H1 (cell line): ENCODE measurements around the gene AKR1B1. TPM values are rescaled to one million over a fixed set of nuclear protein-coding genes. Genes with fewer than 3 reads are reported as not detected.

ENCODE experiments used
- CTCF ChIA-PET: fragments of 300-600 bp; sonication (Branson Sonifier 250); formaldehyde crosslinking; loops from one replicate; lab custom pipeline; 2021; ENCODE audit not compliant: partially characterized antibody; lab: Charles Lee
- POLR2A ChIA-PET: fragments of 300-600 bp; sonication (Branson Sonifier 250); formaldehyde crosslinking; loops from one replicate; lab custom pipeline; 2021; ENCODE audit warnings: inconsistent platforms; ENCODE audit not compliant: partially characterized antibody; lab: Charles Lee
- DNase-seq, 2 experiments: peaks; one replicate each; pipeline versions ENCODE4 v3.0.0 to v3.0.0-alpha.2; 2010 to 2022; ENCODE audit warnings: low spot score in 2 of 2, low read depth in 1 of 2, mixed read lengths in 1 of 2
- FAIRE-seq: peaks from 2 replicates; lab custom pipeline; 2011; peaks lifted over from hg19 to GRCh38; lab: Jason Lieb, UNC
- H2AFZ ChIP-seq: 2 replicates; pipeline ENCODE4 v1.8.1; 2012; ENCODE audit warnings: low read length, inconsistent platforms
- H2AK5ac ChIP-seq: 2 replicates; pipeline ENCODE4 v1.6.1; 2013; ENCODE audit warnings: low read depth, low read length
- H2BK120ac ChIP-seq: replicated peaks from 2 replicates; pipeline ENCODE3; 2013; ENCODE audit warnings: low read depth, low read length, inconsistent platforms
- H2BK12ac ChIP-seq: 2 replicates; pipeline ENCODE4 v1.6.1; 2013; ENCODE audit warnings: low read depth, low read length
- H2BK15ac ChIP-seq: 2 replicates; pipeline ENCODE4 v1.6.1; 2013; ENCODE audit warnings: low read length
- H2BK20ac ChIP-seq: 2 replicates; pipeline ENCODE4 v1.6.1; 2013; ENCODE audit warnings: low read length
- H2BK5ac ChIP-seq: 2 replicates; pipeline ENCODE4 v1.6.1; 2013; ENCODE audit warnings: low read depth, low read length
- H3K14ac ChIP-seq: 2 replicates; pipeline ENCODE4 v1.6.1; 2013; ENCODE audit warnings: inconsistent platforms; ENCODE audit not compliant: insufficient read length
- H3K18ac ChIP-seq: 2 replicates; pipeline ENCODE4 v1.6.1; 2013; ENCODE audit warnings: low read length; ENCODE audit errors: extremely low read depth
- H3K23ac ChIP-seq: 2 replicates; pipeline ENCODE4 v1.6.1; 2013; ENCODE audit warnings: inconsistent platforms; ENCODE audit not compliant: insufficient read length
- H3K23me2 ChIP-seq: 2 replicates; pipeline ENCODE4 v1.6.1; 2013; ENCODE audit warnings: low read depth, low read length
- H3K27ac ChIP-seq: 2 replicates; pipeline ENCODE4 v1.6.1; 2011; ENCODE audit warnings: low read depth, low read length, inconsistent platforms
- H3K27me3 ChIP-seq, 4 experiments: replicated peaks in 1 of 4; 1 replicate in 1 of 4; 2 replicates in 3 of 4; pipeline versions ENCODE4 v1.6.1 to v1.8.1; 2011 to 2013; ENCODE audit warnings: low read length in 3 of 4, mild to moderate bottlenecking in 3 of 4, inconsistent platforms in 2 of 4, mixed read lengths in 2 of 4, moderate library complexity in 1 of 4; ENCODE audit not compliant: control insufficient read depth in 3 of 4, insufficient read depth in 3 of 4; ENCODE audit errors: extremely low read depth in 1 of 4
- H3K36me3 ChIP-seq, 4 experiments: 2 replicates each; pipeline versions ENCODE4 v1.6.1 to v1.8.1; 2011 to 2013; ENCODE audit warnings: mild to moderate bottlenecking in 4 of 4, low read length in 3 of 4, moderate library complexity in 2 of 4, control low read depth in 1 of 4, inconsistent platforms in 1 of 4; ENCODE audit not compliant: insufficient read depth in 4 of 4, control insufficient read depth in 2 of 4
- H3K4ac ChIP-seq: replicated peaks from 2 replicates; pipeline ENCODE3; 2013; ENCODE audit warnings: low read length, low read depth, mixed read lengths, inconsistent platforms; ENCODE audit not compliant: insufficient read length
- H3K4me1 ChIP-seq, 4 experiments: replicated peaks in 1 of 4; 1 replicate in 1 of 4; 2 replicates in 3 of 4; pipeline versions ENCODE4 v1.6.1 to v1.8.1; 2011 to 2013; ENCODE audit warnings: low read length in 3 of 4, inconsistent platforms in 2 of 4, mixed read lengths in 1 of 4; ENCODE audit not compliant: insufficient read depth in 4 of 4, control insufficient read depth in 3 of 4
- H3K4me2 ChIP-seq, 2 experiments: 2 replicates each; pipeline versions ENCODE4 v1.6.1 to v1.8.1; 2011 to 2013; ENCODE audit warnings: low read depth in 2 of 2, low read length in 2 of 2, control low read depth in 1 of 2, inconsistent platforms in 1 of 2, mild to moderate bottlenecking in 1 of 2; ENCODE audit not compliant: insufficient read depth in 1 of 2
- H3K4me3 ChIP-seq, 4 experiments: fragments of 200-600, 300-600 bp in 1 of 4; sonication (generic), shearing (Covaris generic), sonication (Bioruptor Twin) in 1 of 4; 2 replicates each; pipeline versions ENCODE4 v1.5.1 to v1.8.1; 2011 to 2016; ENCODE audit warnings: low read length in 4 of 4, low read depth in 3 of 4, control low read depth in 2 of 4, inconsistent platforms in 2 of 4, mild to moderate bottlenecking in 2 of 4, mixed read lengths in 1 of 4, moderate library complexity in 1 of 4; ENCODE audit not compliant: insufficient read depth in 2 of 4; ENCODE audit errors: extremely low read depth in 1 of 4
- H3K56ac ChIP-seq: replicated peaks from 2 replicates; pipeline ENCODE3; 2013; ENCODE audit warnings: low read depth, mild to moderate bottlenecking, mixed read lengths, low read length, inconsistent platforms; ENCODE audit not compliant: insufficient read length
- H3K79me1 ChIP-seq: 2 replicates; pipeline ENCODE4 v1.6.1; 2013; ENCODE audit warnings: low read depth, low read length, control low read depth
- H3K79me2 ChIP-seq, 2 experiments: 2 replicates each; pipeline versions ENCODE4 v1.6.1 to v1.8.1; 2012 to 2013; ENCODE audit warnings: low read length in 2 of 2, mild to moderate bottlenecking in 2 of 2, inconsistent platforms in 1 of 2; ENCODE audit not compliant: insufficient read depth in 2 of 2, control insufficient read depth in 1 of 2
- H3K9ac ChIP-seq, 4 experiments: replicated peaks in 1 of 4; 1 replicate in 1 of 4; 2 replicates in 3 of 4; pipeline versions ENCODE4 v1.6.1 to v1.8.1; 2011 to 2013; ENCODE audit warnings: low read depth in 3 of 4, low read length in 3 of 4, control low read depth in 2 of 4, mild to moderate bottlenecking in 2 of 4, moderate library complexity in 2 of 4, inconsistent platforms in 1 of 4; ENCODE audit errors: extremely low read depth in 1 of 4
- H3K9me3 ChIP-seq, 2 experiments: 2 replicates each; pipeline versions ENCODE4 v1.6.1 to v1.8.1; 2012 to 2013; ENCODE audit warnings: mild to moderate bottlenecking in 2 of 2, moderate library complexity in 2 of 2, control low read depth in 1 of 2, inconsistent platforms in 1 of 2, low read depth in 1 of 2, low read length in 1 of 2, mixed read lengths in 1 of 2; ENCODE audit not compliant: insufficient read depth in 2 of 2
- H4K20me1 ChIP-seq, 2 experiments: replicated peaks in 1 of 2; 2 replicates each; pipeline versions ENCODE3 to v1.8.1; 2011 to 2013; ENCODE audit warnings: inconsistent platforms in 2 of 2, low read length in 2 of 2, mild to moderate bottlenecking in 1 of 2; ENCODE audit not compliant: insufficient read depth in 2 of 2, control insufficient read depth in 1 of 2
- H4K5ac ChIP-seq: 2 replicates; pipeline ENCODE4 v1.6.1; 2013; ENCODE audit warnings: low read length, low read depth, mixed read lengths, inconsistent platforms; ENCODE audit not compliant: insufficient read length
- H4K8ac ChIP-seq: 2 replicates; pipeline ENCODE4 v1.8.0; 2013; ENCODE audit warnings: mild to moderate bottlenecking, moderate library complexity, low read length, inconsistent platforms; ENCODE audit not compliant: insufficient read depth; ENCODE audit errors: extremely low read depth
- H4K91ac ChIP-seq: replicated peaks from 2 replicates; pipeline ENCODE3; 2013; ENCODE audit warnings: low read length, mixed read lengths, inconsistent platforms; ENCODE audit not compliant: insufficient read length
- POLR2A ChIP-seq, 2 experiments: IDR thresholded peaks; 1 replicate in 1 of 2; 2 replicates in 1 of 2; pipeline ENCODE4 v1.6.1; 2011; ENCODE audit warnings: low read depth in 2 of 2, low read length in 2 of 2, mild to moderate bottlenecking in 2 of 2; ENCODE audit errors: control extremely low read depth in 1 of 2
- WGBS, 2 experiments: shearing (Covaris generic) in 1 of 2; methylation state at CpG; one replicate each; pipeline versions ENCODE4 v1.1.6 to v1.1.7; 2013 to 2015; ENCODE audit warnings: low lambda C conversion rate in 2 of 2, mixed read lengths in 2 of 2, inconsistent platforms in 1 of 2, low coverage in 1 of 2, missing lambda C conversion rate in 1 of 2; ENCODE audit not compliant: insufficient replicate concordance in 2 of 2, insufficient coverage in 1 of 2, insufficient read length in 1 of 2; ENCODE audit errors: extremely low coverage in 1 of 2, missing lambda C conversion rate in 1 of 2; 5-methylcytosine and 5-hydroxymethylcytosine counted together
- polyA plus RNA-seq, 7 experiments: library from polyadenylated mRNA; depleted of rRNA in 3 of 7; stranded (reverse) in 5 of 7; unstranded in 2 of 7; fragments of >200 nt in 5 of 7; fragments of 200-250 nt in 2 of 7; gene quantifications; 1 replicate in 5 of 7; 2 replicates in 1 of 7; 4 replicates in 1 of 7; pipeline versions ENCODE4 v1.2.1 to v1.2.3, GENCODE V29; 2011 to 2013; ENCODE audit warnings: missing spikeins in 2 of 7, mixed read lengths in 2 of 7
- total RNA-seq: library from RNA; stranded (reverse); fragmentation: NEBNext Ultra II Directional; extraction: Animal tissue kit (Norgen Biotek cat#: 25700); gene quantifications from 2 replicates; pipeline ENCODE4 v1.2.1, GENCODE V29; 2021

The AKR1B1 gene
- total and polyA plus RNA-seq, 2 of the 8 experiments (the other 6 are each of a cell fraction or from before 2014, with no cell fraction given) = 195 to 273 TPM

DNA sequence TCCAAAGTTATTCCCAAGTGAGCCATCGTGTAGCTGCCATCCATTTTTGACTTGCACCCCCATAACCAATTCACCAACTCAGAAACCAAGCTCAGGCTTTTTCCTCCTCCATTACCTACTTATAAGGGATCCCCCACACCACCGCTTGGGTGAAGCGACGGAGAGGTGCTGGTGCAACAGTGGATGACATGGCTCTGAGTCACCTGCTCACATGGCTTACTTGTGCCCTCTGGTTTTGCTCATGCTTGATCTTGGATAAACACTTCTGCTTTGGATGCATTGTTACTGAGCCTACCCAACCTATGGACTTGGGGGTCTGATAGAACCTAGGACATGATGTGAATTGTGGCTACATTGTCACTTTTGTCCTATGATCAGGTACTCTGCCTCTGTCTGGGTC, 12.0 kb upstream of the AKR1B1 start:
- Histone ChIP-seq H3K9me3 (no peaks in the 10 kb centered on the region), H3K4me3 (no peak overlapping the region), H3K23me2 (no peaks in the 10 kb centered on the region), H3K9ac (no peak overlapping the region), H4K20me1 (no peaks in the 10 kb centered on the region), H3K4ac (no peak overlapping the region), H4K8ac (no peak overlapping the region), H3K27ac (no peak overlapping the region), H3K79me1 (no peaks in the 10 kb centered on the region), H2BK15ac (no peak overlapping the region), H4K91ac (no peak overlapping the region), H3K27me3 (no peaks in the 10 kb centered on the region), H2BK12ac (no peak overlapping the region), H3K56ac (no peak overlapping the region), H3K36me3 (no peaks in the 10 kb centered on the region), H3K18ac (no peak overlapping the region), H3K4me2 (no peak overlapping the region), H3K23ac (no peak overlapping the region), H3K79me2 (no peaks in the 10 kb centered on the region), H4K5ac (no peak overlapping the region), H2BK120ac (no peak overlapping the region), H2BK20ac (no peak overlapping the region), H3K14ac (no peak overlapping the region), H2AK5ac (no peak overlapping the region), H2BK5ac (no peak overlapping the region), H2AFZ (no peak overlapping the region), H3K4me1 (no peaks in the 10 kb centered on the region)
- POLR2A ChIA-PET = interaction anchor here (1.1 to 2.8 kb wide), 2 partner anchors 9 to 12 kb away, joined by 4 to 10 read pairs; partner anchors contain the start of gene AKR1B1
- no peak for FAIRE-seq
- CTCF ChIA-PET = interaction anchor here (0.6 to 1.6 kb wide), 3 partner anchors 10 to 248 kb away, joined by 3 to 5 read pairs (median 3); partner anchors contain the start of gene AKR1B1
- WGBS, 2 experiments = 97% methylated on average over 4 of the region's 4 CpGs; no CpG with 5 or more reads in 1 of the 2 experiments
- TF ChIP-seq POLR2A (IDR thresholded peaks at IDR 0.05; ENCODE audit: control extremely low read depth in 1 of 2, low read depth in 2 of 2, low read length in 2 of 2) = no peak
- DNase-seq = no peak
